ENCODE results near the gene FKRP.
"Not testable (repeated sequence)": the region's sequence is repeated elsewhere in the genome, so short reads cannot be mapped to it uniquely, and the experiment has no call there.

The FKRP gene

DNA sequence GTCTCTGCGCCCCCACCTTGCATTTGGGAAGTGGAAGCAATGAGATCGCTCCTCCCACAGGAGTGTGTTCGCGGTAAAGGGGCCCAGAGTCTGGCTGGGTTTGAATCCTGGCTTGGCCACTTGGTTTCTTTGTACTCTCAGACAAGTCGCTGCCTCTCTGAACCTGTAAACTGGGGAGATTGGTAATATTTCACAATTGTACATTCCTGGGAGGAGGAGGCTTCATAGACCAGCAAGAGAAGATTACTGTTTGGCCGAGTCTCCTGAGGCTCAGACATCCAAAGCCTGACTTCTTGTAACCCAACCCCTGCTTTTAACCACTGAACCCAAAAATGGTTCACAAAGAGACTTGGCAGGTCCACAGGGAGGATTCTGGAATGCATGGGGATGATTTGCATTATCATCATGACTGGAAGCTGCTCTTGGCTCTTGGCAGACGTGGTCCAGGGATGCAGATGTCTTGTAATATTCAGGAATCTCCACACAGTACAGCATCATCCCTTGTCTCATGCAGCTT is 14.0 kb downstream of the FKRP start:
- DNase-seq (ENCODE audit: low spot score) = no peak

DNA sequence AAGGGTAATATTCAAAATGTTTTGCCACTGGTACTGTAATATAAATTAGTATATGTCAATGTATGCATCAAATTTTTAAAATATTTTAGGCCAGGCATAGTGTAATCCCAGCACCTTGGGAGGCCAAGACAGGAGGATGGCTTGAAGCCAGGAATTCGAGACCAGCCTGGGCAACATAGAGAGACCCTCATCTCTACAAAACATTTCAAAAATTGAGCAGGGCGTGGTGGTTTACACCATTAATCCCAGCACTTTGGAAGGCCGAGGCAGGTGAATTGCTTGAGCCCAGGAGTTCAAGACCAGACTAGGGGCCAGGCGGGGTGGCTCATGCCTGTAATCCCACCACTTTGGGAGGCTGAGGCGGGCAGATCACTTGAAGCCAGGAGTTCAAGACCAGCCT is 14.5 kb downstream of the FKRP start:
- DNase-seq (ENCODE audit: low spot score) = no peak

DNA sequence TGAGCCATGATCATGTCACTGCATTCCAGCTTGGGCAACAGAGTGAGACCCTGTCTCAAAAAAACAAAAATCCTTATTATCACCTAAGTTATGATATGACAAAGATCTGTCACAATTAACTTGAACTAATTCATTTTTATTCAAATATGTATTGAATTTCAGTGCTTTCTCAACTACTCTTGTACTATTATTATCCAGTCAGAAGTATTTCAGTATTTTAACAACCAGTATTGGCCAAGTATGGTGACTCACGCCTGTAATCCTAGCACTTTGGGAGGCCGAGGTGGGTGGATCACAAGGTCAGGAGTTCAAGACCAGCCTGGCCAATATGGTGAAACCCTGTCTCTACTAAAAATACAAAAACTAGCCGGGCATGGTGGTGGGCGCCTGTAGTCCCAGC is 15.0 kb downstream of the FKRP start:
- DNase-seq (ENCODE audit: low spot score) = not testable (repeated sequence)

DNA sequence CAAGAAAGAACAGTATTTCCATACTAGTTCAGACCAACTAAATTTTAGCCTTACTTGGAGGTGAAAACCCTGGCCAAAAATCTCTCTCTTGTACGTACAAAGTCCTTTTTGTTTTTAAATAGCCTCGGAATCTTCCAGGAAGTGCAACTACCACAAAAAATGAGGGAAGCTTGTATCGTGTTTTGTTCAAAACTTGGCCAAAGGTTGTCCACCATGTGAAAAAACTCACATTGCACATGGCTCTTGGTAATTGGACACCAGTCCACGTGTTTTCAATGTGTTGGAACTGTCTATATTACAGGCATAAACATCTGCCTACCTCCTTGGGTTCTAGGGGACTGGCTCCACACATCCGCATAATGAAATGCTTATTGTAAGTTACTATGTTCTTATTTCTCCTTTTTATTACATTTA is 15.6 kb downstream of the FKRP start:
- peak; percentile 84 for DNase-seq (ENCODE audit: low spot score)

GRCh38 chr19:46762245-46762890 is 16.5 kb downstream of the FKRP start:
- no peak for DNase-seq (ENCODE audit: low spot score)

DNA sequence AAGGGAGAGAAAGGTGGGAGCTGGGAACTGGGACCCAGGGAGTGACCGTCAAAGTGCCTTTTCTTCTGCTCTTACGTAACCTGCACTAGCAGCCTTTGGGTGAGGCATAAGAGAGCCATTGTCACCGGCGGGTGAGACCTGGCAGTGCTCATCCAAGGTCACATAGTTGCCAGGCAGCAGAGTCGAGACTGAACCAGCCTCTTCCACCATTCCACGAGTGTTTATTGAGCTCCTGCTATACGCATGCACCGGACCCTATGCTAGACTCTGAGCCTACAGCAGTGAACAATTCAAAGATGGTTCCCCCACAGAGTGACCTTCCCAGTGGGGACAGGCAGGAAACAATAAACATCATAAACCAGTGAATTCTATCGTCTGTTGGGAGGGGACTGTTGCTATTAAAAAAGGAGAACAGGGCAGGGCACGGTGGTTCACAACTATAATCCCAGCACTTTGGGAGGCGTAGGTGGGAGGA is 19.0 kb downstream of the FKRP start:
- no peak for DNase-seq (ENCODE audit: low spot score)

GRCh38 chr19:46766569-46767317 is 20.9 kb downstream of the FKRP start:
- no peak for DNase-seq (ENCODE audit: low spot score)

- DNase-seq (ENCODE audit: low spot score) = not testable (repeated sequence)
Observed at GRCh38 chr19:46768746-46769145, 22.9 kb downstream of the FKRP start.

DNA sequence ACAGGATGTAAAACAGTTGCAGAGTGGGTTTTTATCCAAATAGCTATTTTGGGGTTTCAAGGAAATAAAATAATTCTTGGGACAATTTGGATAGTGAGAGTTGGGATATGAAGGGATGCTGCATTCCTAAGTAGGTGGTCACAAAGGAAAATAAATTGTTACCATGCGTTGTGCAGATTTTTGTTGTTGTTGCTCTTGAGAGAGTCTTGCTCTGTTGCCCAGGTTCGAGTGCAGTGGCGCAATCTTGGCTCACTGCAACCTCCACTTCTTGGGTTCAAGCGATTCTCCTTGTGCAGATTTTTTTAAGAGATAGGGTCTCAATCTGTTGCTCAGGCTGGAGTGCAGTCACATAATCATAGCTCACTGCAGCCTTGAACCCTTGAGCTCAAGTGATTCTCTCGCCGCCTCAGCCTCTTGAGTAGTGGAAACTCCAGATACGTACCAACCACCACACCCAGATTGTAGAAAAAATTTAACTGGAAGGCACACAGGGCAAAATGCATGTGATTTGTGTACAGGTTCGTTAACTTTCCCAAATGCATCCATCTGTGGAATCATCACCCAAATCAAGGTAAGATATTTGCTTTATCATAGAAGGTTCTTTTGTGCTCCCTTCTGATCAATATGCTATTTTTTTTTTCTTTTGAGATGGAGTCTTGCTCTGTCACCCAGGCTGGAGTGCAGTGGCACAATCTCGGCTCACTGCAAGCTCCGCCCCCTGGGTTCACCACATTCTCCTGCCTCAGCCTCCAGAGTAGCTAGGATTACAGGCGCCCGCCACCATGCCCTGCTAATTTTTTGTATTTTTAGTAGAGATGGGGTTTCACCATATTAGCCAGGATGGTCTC is 26.5 kb downstream of the FKRP start:
- no peak for DNase-seq (ENCODE audit: low spot score)

GRCh38 chr19:46773018-46773399 is 27.2 kb downstream of the FKRP start:
- DNase-seq (ENCODE audit: low spot score) = no peak

- no peak for DNase-seq (ENCODE audit: low spot score)
Observed at GRCh38 chr19:46775642-46776258, 29.9 kb downstream of the FKRP start.

DNA sequence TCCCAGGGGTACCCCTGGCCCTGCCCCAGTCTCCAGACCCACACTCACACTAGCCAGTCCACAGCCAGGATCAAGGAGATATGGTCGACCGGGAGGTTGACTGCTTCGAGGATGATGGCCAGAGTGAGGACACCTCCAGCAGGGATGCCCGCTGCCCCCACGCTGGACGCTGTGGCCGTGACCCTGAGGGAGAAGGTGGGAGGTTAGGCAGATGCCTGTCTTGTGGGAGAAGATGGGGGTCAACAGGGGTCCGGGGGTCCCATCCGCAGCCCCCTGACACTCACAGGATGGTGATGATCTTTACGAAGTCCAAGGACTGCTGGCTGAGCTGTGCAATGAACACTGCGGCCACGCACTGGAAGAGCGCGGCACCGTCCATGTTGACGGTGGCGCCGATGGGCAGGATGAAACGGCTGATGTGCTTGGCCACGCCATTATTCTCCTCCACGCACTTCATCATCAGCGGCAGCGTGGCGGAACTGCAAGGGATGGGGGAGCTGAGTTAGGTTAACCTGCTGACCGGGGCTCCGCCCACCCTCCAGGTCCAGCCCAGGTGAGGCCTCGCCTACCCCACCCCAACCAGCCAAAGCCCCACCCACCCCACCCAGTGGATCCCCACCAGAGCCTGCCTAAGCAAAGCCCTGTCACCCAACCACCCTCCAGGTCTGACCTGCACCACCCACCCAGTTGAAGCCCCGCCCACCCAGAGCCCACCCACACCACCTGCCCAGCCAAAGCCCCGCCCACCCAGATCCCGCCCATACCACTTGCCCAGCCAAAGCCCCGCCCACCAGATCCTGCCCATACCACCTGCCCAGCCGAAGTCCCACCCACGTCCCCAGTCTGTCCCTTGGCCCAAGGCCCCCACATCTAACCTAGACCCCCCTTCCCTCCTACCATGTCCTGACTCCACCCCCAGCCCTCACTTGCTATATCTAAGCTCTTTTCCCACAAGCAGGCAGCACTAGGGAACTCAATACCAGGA is 31.4 kb downstream of the FKRP start:
- DNase-seq (ENCODE audit: low spot score) = no peak

GRCh38 chr19:46777956-46778645 is 32.2 kb downstream of the FKRP start:
- DNase-seq (ENCODE audit: low spot score) = not testable (repeated sequence)

DNA sequence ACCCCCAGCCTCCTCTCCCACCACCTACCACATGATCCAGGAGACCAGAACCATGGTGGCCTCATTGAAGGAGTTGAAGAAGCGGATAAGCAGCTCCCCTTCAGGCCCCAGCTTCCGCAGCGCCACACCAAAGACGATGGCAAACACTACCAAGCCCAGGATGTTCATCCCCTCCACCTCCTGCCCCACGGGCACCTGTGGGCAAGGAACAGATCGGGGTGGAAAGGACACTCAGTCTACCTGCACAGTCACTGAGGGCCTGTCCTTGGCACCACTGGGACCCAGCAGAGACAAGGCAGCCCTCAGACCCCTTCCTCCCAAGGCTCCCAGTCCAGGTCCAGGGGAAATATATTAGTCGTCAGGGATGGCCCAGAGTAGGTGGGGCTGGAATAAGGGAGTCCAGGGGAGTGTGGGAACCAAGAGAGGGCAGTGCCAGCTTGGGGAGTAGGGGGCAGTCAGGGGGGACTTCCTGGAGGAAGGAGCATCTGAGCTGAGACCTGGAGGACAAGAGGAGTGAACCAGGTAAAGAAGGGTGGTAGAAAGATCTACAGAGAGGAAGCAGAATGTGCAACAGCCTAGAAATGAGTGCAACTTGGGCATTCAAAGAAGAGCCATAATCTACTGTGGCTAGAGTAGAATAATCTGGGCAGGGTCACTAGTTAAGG is 36.6 kb downstream of the FKRP start:
- DNase-seq (ENCODE audit: low spot score) = no peak

DNA sequence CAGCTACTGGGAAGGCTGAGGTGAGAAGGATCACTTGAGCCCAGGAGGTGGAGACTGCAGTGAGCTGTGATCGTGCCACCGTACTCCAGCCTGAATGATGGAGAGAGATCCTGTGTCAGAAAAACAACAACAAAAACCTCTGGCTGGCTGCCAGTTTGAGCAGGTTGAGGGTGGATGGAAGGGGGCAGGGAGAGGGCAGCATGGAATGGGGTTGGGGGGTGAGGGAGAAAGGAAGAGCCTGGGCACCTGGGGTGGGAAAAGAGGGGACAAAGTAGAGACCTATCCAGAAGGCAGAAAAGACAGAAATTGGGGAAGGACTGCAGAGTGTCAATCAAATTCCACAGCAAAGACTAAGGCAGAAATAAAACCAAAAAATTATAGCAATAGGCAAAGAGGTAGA is 37.8 kb downstream of the FKRP start:
- no peak for DNase-seq (ENCODE audit: low spot score)

DNA sequence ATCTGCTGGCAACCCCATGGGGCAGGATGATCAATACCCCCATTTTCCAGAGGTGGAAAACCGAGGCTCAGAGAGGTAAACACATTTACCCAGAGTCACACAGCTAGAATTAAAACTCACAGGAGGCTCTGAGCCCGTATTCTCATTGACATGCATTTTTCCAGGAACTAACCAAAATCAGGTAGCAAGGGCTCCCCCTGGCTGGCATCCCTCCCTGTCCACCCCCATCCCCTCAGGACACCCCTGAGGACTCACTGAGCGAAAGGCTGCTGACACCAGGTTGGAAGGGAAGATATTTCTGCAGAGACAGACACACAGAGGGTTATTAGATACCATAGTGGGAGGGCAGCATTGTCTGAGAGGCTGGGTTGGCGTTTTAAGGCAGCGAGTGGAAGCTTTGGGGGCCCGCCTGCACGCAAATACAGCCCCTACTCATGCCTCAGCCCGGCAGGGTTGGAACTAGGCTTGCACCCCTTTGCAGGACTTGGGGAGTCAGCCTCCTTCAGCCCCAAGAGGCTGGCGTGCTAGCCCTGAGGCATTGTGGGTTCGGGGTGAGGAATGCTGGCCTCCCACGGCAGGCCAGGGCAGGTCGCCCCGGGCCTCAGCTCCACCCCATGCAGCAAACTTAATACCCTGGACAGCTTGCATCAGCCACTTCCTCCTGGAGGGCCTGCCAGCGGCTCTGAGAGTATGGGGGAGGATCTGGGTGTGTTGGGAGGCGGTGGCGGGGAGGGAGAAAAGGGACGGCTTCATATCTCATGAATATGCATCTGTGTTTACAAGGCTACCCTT is 38.6 kb downstream of the FKRP start:
- peak; percentile 85 for DNase-seq (ENCODE audit: low spot score)

- DNase-seq (ENCODE audit: low spot score) = no peak
Observed at GRCh38 chr19:46785054-46785979, 39.5 kb downstream of the FKRP start.

- DNase-seq (ENCODE audit: low spot score) = no peak
Observed at GRCh38 chr19:46785980-46786235, 40.1 kb downstream of the FKRP start.

Measured in COLO829 (cell line).